ENCODE data around the gene B3GAT3. TPM values are rescaled to one million over a fixed set of nuclear protein-coding genes. Genes with fewer than 3 reads are reported as not detected.
A peak's percentile ranks its signal among the peaks of the same experiment; 100 is the strongest.

B3GAT3 gene
- total RNA-seq, 1 experiment from 2014 or later: 65.8 TPM

GRCh38 chr11:62574363-62575071, 47.3 kb downstream of the B3GAT3 start:
- Histone ChIP-seq H3K79me2 (ENCODE audit: low read length) (peaks cover 67% of the 10 kb centered on the region), H3K4me1 (ENCODE audit: insufficient read depth, low read length) (peaks cover 36% of the 10 kb centered on the region), H3K4me2 (ENCODE audit: low read length) (peak overlapping the region; percentile 99), H3K27ac (ENCODE audit: low read length) (peak overlapping the region; percentile 74), H3K4me3 (ENCODE audit: low read length) (peak overlapping the region; percentile 94), H3K9ac (ENCODE audit: low read length) (peak overlapping the region; percentile 98), H2AFZ (ENCODE audit: low read length) (peak overlapping the region; percentile 92), H3K9me2 (replicated peaks; ENCODE audit: low read length) (no peaks in the 10 kb centered on the region), H3K36me3 (ENCODE audit: low read depth, low read length) (peaks cover 48% of the 10 kb centered on the region), H3F3A (ENCODE audit: low read length, unreplicated experiment) (no peaks in the 10 kb centered on the region), H4K20me1 (ENCODE audit: low read length) (peaks cover 31% of the 10 kb centered on the region), H3K9me3 (ENCODE audit: low read length) (no peaks in the 10 kb centered on the region), H3K27me3 (ENCODE audit: low read length) (no peaks in the 10 kb centered on the region)
- CTCF ChIA-PET: interaction anchor here (0.7 to 1.6 kb wide), 9 partner anchors 14 to 761 kb away, joined by 3 to 7 read pairs (median 4); partner anchors contain the start of gene TUT1
- TSS peak; percentile 89 for BruUV-seq (replicated peaks)
- POLR2A ChIA-PET (ENCODE audit: unreplicated experiment): interaction anchor here (0.5 to 1.3 kb wide), 15 partner anchors 13 to 602 kb away, joined by 3 to 23 read pairs (median 6); partner anchors contain the start of genes B3GAT3, C11orf98, CSKMT and GANAB
- ATAC-seq (peak; percentile 31), DNase-seq (peak; percentile 29)
- intact Hi-C loops (cut with micrococcal nuclease): loop anchor here (1.0 kb wide), 1 partner anchor 17 kb away; the partner anchor contains the start of gene TUT1
- no peak for TF ChIP-seq EZH2 (IDR thresholded peaks at IDR 0.05; ENCODE audit: low read length, unreplicated experiment)
- no peak for TF ChIP-seq EZH2phosphoT487 (IDR thresholded peaks at IDR 0.05; ENCODE audit: borderline replicate concordance, low read length)
- TF ChIP-seq CTCF (conservative IDR thresholded peaks at IDR 0.05; ENCODE audit: low read depth, low read length): no peak

DNA sequence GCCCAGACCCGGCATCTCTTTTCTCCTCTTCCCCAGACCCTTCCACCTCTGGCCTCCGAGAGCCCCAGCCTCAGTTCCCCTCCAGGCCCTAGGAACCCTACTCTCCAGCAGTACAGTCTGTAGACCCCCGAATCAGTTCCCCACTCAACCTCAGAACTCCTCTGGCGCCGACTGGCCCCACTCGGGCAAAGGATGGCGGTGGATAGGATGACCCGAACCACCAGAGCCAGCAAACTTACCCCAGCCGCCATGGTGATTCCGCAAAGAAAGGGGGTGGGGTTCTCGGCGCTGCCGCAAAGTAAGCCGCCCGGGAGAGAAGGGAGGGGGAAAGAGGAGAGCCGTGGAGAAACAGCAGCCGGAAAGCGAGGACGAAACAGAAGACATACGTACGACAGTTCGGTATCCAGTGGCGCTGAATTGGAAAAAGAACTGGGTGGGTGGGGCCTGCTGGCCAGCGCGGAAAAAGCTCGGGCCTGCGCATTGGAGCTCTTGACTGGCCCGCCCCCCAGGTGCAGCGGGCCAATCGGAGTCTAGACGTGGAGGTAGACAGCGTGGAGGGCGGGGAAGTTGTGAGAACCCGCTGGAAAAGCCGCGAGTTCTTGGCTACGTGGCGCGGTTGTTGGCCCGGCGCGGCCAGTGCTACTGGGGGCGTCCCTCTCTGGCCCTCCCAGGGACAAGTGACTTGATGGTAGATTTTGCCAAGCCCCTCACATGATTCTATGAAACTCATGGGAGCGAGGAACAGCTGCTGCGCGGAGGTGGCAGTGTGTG, 48.0 kb downstream of the B3GAT3 start, which contains the start of gene EEF1G:
EEF1G (minus strand) TSS at position 300 of the 771 bp plus-strand sequence; CDS start at position 251, 49 bp downstream.
- Histone ChIP-seq H3K9me3 (ENCODE audit: low read length) (no peaks in the 10 kb centered on the region), H3K4me3 (ENCODE audit: low read length) (peak within 1 kb of the TSS; percentile 94), H3K9me2 (replicated peaks; ENCODE audit: low read length) (no peaks in the 10 kb centered on the region), H2AFZ (ENCODE audit: low read length) (peak within 1 kb of the TSS; percentile 92), H3K36me3 (ENCODE audit: low read depth, low read length) (peaks cover 50% of the 10 kb centered on the region), H3K4me1 (ENCODE audit: insufficient read depth, low read length) (peaks cover 36% of the 10 kb centered on the region), H3K4me2 (ENCODE audit: low read length) (peak within 1 kb of the TSS; percentile 99), H3K9ac (ENCODE audit: low read length) (peak within 1 kb of the TSS; percentile 98), H3K79me2 (ENCODE audit: low read length) (peaks cover 75% of the 10 kb centered on the region), H3F3A (ENCODE audit: low read length, unreplicated experiment) (no peaks in the 10 kb centered on the region), H3K27ac (ENCODE audit: low read length) (peak within 1 kb of the TSS; percentile 74), H3K27me3 (ENCODE audit: low read length) (no peaks in the 10 kb centered on the region), H4K20me1 (ENCODE audit: low read length) (peaks cover 33% of the 10 kb centered on the region)
- intact Hi-C loops (cut with micrococcal nuclease): no loop called here
- BruUV-seq (replicated peaks): no TSS peak
- DNase-seq: peak; percentile 100
- ChIA-PET POLR2A (ENCODE audit: unreplicated experiment) (interaction anchor here (0.5 to 1.3 kb wide), 16 partner anchors 13 to 601 kb away, joined by 3 to 23 read pairs (median 5); partner anchors contain the start of genes AHNAK, B3GAT3, C11orf98 and CSKMT), CTCF (interaction anchor here (0.7 to 1.6 kb wide), 7 partner anchors 13 to 760 kb away, joined by 3 to 7 read pairs (median 5); partner anchors contain the start of gene TUT1)
- TF ChIP-seq EZH2phosphoT487 (IDR thresholded peaks at IDR 0.05; ENCODE audit: borderline replicate concordance, low read length) (no peak), EZH2 (IDR thresholded peaks at IDR 0.05; ENCODE audit: low read length, unreplicated experiment) (no peak), CTCF (conservative IDR thresholded peaks at IDR 0.05; ENCODE audit: low read depth, low read length) (no peak)
- ATAC-seq: peak; percentile 87

Measured in PC-3 (cell line).